NCI-H748 (cell line): ENCODE measurements around the gene MTNR1B.

Experiments
- DNase-seq: peaks from one replicate; lab custom pipeline; 2025; ENCODE audit not compliant: unreplicated experiment; lab: John Stamatoyannopoulos, UW

The MTNR1B gene

DNA sequence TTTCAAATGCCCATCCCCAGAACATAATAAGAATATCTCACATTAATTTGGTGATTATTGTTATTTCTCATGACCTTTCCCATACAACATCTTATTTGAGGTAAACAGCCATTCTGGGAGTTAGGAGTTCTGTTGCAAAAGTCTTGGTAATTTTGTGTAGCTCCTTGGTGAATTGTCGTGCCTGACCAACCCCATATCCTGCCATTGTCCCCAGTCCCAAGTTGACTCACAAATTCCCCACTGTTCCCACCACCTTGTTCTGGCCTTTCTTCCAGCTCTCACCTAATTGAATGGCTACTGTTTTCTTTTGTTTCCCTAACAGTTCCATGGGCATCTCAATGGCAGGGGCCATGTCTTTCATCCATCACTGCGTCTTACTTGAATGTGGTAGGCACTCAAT is 8.0 kb downstream of the MTNR1B start:
- DNase-seq, result no peak

DNA sequence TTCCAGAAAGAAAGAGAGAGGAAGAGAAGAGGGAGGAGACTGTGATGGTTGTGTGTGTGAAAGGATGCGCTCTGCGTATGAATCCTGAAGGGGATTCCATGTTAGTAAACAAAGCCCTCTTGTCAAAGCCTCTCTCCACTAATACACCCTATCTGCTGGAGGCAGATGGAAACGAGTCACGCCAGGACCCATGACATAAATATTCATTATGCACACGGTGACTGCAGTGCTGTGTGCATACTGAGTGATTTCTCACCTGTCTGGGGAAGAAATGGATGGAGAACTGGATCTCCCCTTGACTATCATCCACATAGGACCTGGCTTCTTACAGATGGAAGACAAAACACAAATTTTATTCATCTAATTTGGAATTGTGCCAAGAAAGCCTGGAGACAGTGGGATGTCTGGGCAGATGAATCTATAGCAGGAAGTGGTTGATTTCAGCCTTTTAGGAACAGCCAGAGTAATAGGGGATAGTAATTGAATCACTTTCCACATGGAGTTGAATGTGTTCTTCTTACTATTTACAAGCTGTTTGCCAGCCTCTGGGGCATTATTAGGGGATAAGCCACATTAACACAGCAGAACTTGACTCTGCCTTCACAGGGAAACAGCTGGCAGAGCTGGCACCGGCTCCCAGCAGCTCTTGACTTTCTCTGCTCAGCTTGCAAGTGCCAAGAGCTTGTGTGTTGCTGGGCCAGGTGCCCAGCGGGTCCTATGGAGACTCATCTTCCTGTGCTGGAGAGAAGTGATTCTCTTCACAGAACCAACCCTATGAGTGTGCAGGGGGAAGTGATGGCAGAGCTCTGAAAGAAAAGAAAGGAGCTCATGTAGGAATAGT is 9.0 kb downstream of the MTNR1B start:
- peak; percentile 72 for DNase-seq

DNA sequence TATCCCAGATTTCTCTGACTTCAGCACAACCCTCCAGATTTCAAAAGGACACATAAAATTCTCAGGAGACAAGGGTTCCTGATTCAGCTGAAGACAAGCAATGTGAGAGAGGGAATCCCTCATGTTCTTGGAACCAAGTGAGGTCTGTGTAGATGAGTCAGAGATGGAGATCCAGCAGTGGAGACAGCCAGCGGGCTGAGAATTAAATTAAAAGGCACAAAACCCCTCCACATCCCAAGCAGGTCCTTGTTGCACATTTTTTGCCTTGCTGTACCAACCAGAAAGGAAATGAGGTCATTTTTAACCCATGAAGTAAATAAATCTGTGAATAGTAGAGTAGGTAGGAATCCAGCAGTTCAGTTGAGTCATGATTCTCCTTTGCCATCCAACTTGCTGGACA is 9.7 kb downstream of the MTNR1B start:
- no peak for DNase-seq

DNA sequence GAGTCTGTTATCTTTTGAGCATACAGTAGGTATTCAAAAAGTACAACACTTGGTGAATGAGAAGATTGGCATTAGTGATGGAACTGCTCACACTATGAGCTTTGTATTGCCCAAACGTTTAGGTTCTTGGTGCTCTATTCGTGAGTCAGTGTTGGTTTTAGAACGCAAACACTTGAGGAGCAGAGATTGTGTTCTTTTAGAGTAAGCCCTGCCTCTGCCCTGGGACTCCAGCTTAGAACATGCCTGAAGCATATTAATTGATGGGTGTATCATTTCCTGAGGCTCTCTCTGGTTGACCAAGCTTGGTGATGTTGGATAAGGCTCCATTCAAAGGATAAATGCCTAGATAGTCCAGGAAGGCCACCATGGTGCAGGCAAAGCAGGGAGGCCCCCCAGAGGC is 10.9 kb downstream of the MTNR1B start:
- DNase-seq, result no peak

DNA sequence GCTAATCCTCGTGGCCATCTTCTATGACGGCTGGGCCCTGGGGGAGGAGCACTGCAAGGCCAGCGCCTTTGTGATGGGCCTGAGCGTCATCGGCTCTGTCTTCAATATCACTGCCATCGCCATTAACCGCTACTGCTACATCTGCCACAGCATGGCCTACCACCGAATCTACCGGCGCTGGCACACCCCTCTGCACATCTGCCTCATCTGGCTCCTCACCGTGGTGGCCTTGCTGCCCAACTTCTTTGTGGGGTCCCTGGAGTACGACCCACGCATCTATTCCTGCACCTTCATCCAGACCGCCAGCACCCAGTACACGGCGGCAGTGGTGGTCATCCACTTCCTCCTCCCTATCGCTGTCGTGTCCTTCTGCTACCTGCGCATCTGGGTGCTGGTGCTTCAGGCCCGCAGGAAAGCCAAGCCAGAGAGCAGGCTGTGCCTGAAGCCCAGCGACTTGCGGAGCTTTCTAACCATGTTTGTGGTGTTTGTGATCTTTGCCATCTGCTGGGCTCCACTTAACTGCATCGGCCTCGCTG is 12.1 kb downstream of the MTNR1B start:
- no peak for DNase-seq

DNA sequence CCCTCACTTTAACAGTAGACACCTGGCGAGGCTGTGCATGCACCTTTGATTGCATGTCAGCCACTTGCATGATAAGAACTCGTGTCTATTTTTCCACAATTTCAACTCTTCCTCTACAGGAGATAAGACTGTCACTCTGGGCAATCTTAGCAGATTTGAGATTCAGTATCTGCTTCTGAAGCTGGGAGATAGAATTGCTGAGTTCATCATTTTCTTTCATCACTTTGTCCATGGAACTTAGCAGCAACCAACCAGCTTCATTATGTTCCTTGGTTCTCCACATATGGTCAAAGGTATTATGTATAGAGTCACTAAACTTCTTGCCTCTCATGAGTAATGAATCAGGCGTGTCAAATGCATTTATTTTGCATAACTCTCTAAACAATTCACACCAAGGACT is 17.1 kb downstream of the MTNR1B start:
- DNase-seq, result no peak

DNA sequence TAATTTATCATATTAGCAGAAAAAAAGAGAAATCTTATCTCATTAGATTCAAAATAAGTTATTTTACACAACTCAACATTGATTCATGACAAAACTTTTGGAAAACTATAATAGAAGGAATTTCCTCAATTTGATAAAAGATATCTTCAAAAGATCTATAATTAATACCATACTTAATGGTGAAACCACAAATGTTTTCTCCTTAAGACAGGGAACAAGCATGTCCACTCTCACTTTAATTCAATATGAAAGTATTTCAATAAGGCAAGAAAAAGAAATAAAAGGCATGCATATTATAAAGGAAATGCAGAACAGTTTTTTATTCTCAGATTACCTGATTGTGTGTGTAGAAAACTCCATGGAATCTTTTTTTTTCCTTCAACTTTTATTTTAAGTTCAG is 23.6 kb downstream of the MTNR1B start:
- no peak for DNase-seq

DNA sequence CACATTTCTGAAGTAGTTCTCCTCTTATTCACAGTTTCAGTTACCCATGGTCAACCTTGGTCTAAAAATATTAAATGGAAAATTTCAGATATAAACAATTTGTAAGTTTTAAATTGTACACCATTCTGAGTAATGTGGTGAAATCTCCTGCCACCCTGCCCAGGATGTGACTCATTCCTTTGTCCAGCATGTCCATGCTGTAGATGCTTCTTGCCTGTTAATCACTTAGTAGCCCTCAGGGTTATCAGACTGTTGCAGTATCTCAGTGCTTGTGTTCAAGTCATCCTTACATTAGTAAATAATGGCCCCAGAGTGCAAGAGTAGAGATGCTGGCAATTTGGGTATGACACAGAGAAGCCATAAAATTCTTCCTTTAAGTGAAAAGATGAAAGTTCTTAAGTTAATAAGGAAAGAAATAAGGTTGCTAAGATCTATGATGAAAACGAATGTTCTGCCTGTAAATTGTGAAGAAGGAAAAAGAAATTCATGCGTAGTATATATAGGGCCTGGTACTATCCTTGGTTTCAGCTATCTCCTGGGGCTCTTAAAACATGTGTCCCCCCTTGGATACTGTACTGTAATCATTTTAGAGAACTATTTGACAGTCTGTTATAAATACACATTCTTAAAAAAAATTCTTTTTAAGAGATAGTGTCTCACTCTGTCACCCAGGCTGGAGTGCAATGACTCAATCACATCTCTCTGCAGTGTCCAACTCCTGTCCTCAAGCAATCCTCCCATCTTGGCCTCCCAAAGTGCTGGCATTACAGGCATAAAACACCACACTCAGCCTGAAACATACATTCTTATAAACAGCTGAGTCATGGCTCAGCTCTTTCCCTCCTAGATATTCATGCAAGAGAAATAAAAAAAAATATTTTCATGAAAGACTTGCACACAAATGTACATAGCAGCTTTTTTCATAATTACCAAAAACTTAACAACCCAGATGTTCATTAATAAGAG is 31.3 kb downstream of the MTNR1B start:
- no peak for DNase-seq

DNA sequence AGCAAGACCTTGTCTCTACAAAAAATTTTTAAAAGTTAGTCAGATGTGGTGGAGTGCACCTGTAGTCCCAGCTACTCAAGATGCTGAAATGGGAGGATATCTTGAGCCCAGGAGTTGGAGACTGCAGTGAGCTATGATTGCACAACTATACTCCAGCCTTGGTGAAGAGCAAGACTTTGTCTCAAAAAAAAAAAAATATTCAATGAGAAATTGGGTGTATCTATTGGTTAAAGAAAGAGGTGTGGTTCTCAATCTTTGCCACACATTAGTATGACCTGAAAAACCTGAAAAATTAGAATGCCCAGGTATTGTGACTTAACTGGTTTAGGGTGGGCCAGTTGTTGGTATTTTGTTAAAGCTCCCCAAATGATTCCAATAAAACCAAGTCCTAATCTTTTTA is 32.4 kb downstream of the MTNR1B start:
- no peak for DNase-seq

DNA sequence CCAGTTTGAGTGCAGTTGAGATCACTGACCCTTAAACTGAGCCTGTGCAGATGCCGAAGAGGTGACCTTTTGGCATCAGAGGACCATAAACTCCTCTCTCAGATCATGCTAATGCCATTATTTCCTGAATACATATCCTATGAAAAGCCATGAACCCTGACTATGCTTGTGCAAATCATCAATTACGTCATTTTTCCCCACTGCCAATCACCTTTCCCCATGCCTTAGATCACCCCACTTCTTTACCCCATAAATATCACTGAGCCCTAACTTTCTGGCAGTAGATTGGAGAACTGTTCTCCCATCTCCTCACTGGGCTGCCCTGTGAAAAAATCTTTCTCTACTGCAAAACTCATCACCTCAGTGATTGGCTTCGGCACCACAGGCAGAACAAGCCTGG is 32.9 kb downstream of the MTNR1B start:
- no peak for DNase-seq

DNA sequence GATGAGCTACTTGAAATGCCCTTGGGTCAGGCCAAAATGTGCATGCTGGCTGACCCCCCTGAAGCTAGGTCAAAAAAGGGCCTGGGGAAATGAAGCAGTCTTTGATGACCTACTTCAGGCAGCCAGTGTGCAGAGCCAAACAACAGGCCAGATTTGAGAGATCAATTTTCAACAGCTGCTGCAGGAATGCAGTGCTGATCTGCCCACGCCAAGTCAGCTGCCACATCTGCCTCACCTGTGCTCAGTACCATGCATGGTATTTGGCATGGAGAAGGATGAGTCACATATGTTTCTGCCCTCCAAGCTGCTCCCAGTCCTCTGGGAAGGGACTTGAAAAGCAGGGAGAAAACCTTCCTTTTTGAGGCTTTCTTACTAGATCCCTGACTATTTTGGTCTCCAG is 35.8 kb downstream of the MTNR1B start:
- DNase-seq, result no peak

DNA sequence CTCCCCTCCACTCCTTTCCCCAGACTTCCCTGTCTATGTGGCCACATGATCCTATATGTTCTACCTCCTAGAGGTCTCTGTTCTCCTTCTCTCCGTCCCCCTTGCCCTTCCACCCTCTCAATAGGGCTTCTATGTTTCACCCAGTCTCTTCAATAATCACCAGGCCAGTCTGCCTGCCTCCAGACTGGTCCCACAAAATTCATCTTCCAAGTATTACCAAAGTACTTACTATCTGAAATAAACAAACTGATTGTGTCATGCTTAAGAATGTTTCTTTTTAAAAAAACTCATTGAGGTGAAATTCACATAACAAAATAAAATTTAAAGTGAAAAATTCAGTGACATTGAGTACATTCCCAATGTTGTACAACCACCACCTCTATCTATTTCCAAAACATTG is 44.2 kb downstream of the MTNR1B start:
- no peak for DNase-seq

DNA sequence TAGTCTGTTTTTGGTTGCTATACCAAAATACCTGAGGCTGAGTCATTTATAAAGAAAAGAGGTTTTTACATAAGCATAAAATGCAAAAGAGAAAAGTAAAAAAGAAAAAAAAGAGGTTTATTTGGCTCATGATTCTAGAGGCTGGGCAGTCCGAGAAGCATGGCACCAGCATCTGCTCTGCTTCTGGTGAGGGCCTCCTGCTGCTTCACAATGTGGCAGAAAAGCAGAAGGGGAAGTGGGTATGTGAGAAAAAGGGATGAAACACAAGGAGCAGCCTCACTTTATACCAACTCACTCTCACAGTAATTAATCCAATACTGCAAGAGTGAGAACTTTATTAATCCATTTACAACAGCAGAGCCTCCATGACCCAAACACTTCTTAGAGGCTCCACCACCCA is 47.1 kb downstream of the MTNR1B start:
- DNase-seq, result no peak

DNA sequence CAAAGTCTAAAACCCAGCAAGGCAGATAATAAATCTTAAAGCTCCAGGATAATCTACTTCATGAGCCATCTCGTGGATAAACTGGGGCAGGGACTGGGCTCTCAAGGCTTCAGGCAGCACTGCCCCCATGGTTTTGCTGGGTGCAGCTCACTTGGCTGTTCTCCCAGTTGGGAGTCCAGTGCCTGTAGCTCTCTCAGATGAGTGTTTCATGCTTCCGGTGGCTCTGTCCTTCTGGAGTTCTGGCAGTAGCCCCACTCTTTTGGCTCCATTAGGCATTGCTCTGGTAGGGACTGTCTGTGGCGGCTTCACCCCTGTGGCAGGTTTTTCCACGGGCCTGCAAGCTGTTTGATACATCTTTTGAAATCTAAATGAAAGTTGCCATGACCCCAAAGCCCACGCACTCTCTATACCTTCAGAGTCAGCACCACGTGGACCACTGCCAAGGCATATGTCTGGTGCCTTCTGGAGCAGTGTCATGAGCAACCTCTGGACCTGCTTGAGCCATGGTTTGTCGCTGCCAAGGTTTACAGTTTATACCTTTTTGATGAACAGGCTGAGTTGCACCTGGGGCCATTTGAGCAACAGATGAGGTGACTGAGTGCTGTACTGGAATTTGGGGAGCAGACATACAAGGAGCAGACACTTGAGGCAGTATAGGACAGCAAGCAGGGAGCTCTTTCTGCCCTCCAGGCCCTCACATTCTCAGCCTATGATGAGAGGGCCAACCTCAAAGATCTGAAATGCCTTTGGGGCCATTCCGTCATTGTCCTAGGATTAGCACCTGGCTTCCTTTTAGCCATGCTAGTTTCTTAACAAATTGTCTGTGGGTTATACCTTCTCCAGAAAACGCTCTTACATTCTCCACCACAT is 48.6 kb downstream of the MTNR1B start:
- DNase-seq, result no peak

DNA sequence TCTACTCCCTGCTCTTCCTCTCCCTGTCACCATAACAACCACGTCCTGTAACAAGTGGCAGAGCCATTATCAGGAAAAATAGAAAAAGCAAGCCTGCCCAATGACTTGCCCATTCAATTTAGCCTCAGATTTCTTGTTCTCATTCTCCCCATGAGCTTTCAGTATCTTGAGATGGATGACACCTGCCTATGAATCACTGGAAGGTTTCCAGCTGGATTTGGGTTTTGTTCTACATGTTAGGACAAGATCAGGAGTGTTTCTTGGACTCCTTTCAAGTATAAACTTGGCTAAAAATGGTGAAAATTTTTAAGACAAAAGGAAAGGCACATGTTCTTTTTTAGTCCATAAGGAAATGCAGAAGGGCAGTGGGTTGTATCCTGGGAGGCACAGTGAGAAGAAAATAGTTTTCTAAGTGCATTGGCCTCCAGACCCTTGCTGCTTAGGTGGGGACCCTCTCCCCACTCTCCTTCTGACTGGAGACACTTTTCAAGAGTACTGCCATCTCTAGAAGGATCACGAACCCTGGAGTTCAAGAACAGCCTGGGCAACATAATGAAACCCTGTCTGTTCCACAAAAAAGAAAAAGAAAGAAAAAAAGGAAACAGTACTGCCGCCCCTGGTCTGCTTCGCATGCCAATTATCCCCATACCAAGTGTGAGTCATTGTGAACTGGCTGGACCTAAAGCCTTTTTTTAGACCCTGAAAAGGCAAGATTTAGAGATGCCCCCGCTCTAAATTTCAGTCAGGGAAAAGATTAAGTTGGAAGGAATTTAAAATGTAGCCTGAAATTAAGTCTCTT is 51.0 kb downstream of the MTNR1B start:
- DNase-seq, result no peak

DNA sequence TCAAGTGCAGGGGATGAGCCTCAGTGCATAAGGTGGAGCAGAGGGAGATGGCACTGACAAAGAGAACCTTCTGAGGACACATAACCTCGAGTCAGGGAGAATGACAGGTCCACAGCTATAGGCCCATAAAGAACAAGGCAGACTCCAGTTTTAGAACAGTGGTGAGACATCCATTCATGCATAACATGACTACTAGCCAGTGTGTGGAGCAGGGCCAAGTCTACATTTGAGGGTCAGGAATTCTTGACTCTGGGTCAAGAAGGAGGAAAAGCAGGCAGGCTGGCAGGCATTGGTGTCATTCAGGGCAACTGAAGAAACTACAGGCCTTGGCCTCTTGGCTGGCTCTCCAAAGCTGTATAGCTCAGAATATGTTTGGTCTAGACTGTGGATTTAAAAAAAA is 54.9 kb downstream of the MTNR1B start:
- no peak for DNase-seq

DNA sequence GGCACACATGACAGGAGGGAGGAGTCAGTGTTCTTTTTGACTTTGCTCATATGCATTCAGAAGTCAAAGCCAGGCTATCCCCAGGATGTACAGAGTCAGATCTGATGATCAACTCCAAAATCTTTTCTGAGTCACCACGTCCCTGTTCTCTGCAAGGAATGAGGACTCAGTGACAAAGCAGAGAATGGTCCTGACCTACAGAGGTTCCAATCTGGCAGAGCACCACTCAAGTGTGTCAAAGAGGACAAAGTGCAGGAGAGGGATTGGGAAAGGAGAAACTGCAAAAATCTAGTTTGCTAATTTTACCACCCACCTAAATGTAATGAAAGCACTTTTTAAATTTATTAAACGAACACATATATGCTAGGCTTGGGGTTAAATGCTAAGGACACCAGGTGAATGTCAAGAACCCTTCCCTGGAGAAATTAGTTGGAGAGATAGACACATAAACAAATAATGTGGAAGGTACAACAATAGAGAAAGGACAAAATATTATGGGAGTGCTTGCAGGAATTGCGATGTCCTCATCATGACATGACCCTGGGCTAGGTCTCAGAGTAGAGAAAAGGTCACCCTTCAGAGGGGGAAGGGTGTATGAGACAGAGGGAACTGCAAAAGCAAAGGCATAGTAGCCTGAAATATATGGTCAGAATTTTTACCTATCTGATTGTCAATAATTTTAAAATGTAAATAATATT is 56.3 kb downstream of the MTNR1B start:
- no peak for DNase-seq

DNA sequence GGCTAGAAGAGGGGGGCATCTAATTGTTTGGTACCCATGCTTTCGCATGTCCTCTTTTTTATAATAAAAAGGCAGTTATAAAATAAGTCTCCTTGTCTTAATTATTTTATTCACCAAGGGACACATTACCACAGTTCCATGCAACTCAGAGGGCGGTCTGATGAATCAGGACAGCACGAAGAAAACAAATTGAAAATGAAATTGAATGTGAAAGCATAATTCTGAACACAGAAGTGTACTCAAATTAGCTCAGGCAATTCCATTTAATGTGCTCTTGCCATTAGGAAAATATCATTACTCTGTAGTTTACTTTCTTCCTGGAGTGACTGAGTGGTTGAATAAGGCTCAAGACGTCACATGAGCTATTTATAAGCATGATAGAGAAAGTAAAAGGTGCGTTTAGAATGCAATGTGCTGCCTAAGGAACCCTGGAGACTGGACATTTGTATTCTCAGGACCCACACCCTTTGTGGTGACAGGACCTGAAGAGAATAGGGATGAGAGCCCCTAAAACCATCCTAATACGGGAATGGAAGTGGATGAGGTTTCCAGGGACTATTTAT is 59.6 kb downstream of the MTNR1B start:
- DNase-seq, result no peak

DNA sequence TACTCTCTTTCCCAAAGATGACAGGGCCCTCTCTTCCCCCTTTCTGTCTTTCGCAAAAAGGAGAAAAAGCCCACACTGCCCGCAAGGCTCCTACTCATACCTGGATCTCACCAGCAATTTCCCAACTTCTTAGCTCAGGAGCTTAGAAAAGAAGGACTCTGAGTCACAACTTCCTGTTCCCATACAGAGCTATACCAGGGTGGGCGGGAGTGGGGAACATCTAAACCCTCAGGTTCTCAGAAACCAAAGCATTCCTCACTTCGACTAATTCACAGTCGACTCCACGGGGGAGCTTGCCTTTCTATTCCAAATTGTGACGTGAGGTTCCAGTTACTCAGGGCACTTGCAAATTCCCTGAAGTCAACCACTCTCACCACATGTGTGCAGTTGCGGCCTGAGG is 61.9 kb downstream of the MTNR1B start:
- DNase-seq, result no peak
